ENCODE data around the gene WAC. TPM values are rescaled to one million over a fixed set of nuclear protein-coding genes. Genes with fewer than 3 reads are reported as not detected.

Gene WAC
- total and polyA plus RNA-seq, 2 of the 13 experiments (the other 11 are each of a cell fraction or from before 2014, with no cell fraction given), result 69.1 to 96.2 TPM

GRCh38 chr10:28532337-28533185 is at the start of gene WAC (continued):
- TF ChIP-seq MZF1 (CRISPR knock-in tag; IDR thresholded peaks at IDR 0.05; ENCODE audit: borderline replicate concordance), result no peak
- TF ChIP-seq POLR2AphosphoS2 (IDR thresholded peaks at IDR 0.05; ENCODE audit: low read depth, low read length), result peak; percentile 68; the same call in 1 of the 2 replicates
- no peak for TF ChIP-seq ZFP36L2 (CRISPR knock-in tag; IDR thresholded peaks at IDR 0.05)
- peak; percentile 82; the same call in 1 of the 2 replicates for TF ChIP-seq ERF (CRISPR knock-in tag; IDR thresholded peaks at IDR 0.05)
- no peak for TF ChIP-seq CEBPZ (IDR thresholded peaks at IDR 0.05; ENCODE audit: low read length)
- TF ChIP-seq DBP (CRISPR knock-in tag; IDR thresholded peaks at IDR 0.05; ENCODE audit: not compliant biosample characterization), result peak; percentile 5
- no peak for TF ChIP-seq ZNF780A (CRISPR knock-in tag; IDR thresholded peaks at IDR 0.05)
- TF ChIP-seq GZF1 (CRISPR knock-in tag; IDR thresholded peaks at IDR 0.05), result no peak
- peak; percentile 68; the same call in 1 of the 2 replicates for TF ChIP-seq GMEB1 (CRISPR knock-in tag; IDR thresholded peaks at IDR 0.05; ENCODE audit: borderline replicate concordance)
- peak; percentile 82; the same call in 1 of the 2 replicates for TF ChIP-seq ZNF446 (CRISPR knock-in tag; IDR thresholded peaks at IDR 0.05)
- peak; percentile 49; the same call in 1 of the 2 replicates for TF ChIP-seq ATF2 (CRISPR knock-in tag; IDR thresholded peaks at IDR 0.05)
- TF ChIP-seq ZNF205 (CRISPR knock-in tag; IDR thresholded peaks at IDR 0.05), result 0 out of 2 replicates have a peak, but pooled peaks have one; percentile 46
- TF ChIP-seq RXRB (CRISPR knock-in tag; IDR thresholded peaks at IDR 0.05; ENCODE audit: borderline replicate concordance), result peak; percentile 25; the same call in 1 of the 2 replicates
- TF ChIP-seq ZNF720 (CRISPR knock-in tag; IDR thresholded peaks at IDR 0.05), result no peak
- peak; percentile 57; the same call in 1 of the 2 replicates for TF ChIP-seq MIXL1 (CRISPR knock-in tag; IDR thresholded peaks at IDR 0.05)
- no peak for TF ChIP-seq KMT2A (CRISPR knock-in tag; IDR thresholded peaks at IDR 0.05)
- TF ChIP-seq HNRNPH1 (optimal IDR thresholded peaks at IDR 0.05; ENCODE audit: low read depth, low read length), result no peak
- 0 out of 2 replicates have a peak, but pooled peaks have one; percentile 22 for TF ChIP-seq MIER3 (CRISPR knock-in tag; IDR thresholded peaks at IDR 0.05; ENCODE audit: borderline replicate concordance)
- no peak for TF ChIP-seq PRDM4 (CRISPR knock-in tag; IDR thresholded peaks at IDR 0.05; ENCODE audit: borderline replicate concordance)
